Osteocyte (in vitro differentiated cells): ENCODE results near the gene CYTH2. TPM values are rescaled to one million over a fixed set of nuclear protein-coding genes. Genes with fewer than 3 reads are reported as not detected.

Source experiments
- DNase-seq: peaks from one replicate; pipeline ENCODE4 v3.0.0; 2021; ENCODE audit warnings: mixed read lengths; ENCODE audit not compliant: unreplicated experiment; ENCODE audit errors: extremely low spot score
- H3K27ac Mint-ChIP-seq: one replicate; pipeline ENCODE4 v1.8.0; 2021; ENCODE audit warnings: mild to moderate bottlenecking, mixed read lengths; ENCODE audit not compliant: unreplicated experiment
- H3K27me3 Mint-ChIP-seq: one replicate; pipeline ENCODE4 v1.8.0; 2021; ENCODE audit warnings: mixed read lengths; ENCODE audit not compliant: unreplicated experiment
- H3K36me3 Mint-ChIP-seq: one replicate; pipeline ENCODE4 v1.8.0; 2021; ENCODE audit warnings: mixed read lengths; ENCODE audit not compliant: unreplicated experiment
- H3K4me1 Mint-ChIP-seq: one replicate; pipeline ENCODE4 v1.8.0; 2021; ENCODE audit warnings: mixed read lengths; ENCODE audit not compliant: unreplicated experiment
- H3K4me3 Mint-ChIP-seq: one replicate; pipeline ENCODE4 v1.8.0; 2021; ENCODE audit warnings: mild to moderate bottlenecking, moderate library complexity, mixed read lengths; ENCODE audit not compliant: unreplicated experiment
- H3K9me3 Mint-ChIP-seq: one replicate; pipeline ENCODE4 v1.8.0; 2021; ENCODE audit warnings: mixed read lengths; ENCODE audit not compliant: unreplicated experiment
- total RNA-seq: library from RNA; stranded (reverse); gene quantifications from 2 replicates; pipeline ENCODE4 v1.2.1, GENCODE V29; 2021
- TF ChIP-seq, protein P1 (sequence below): fragments of 200-600 bp; sonication (generic); IDR thresholded peaks from 2 replicates; pipeline ENCODE4 v1.5.0; 2021; ENCODE audit warnings: antibody characterized with exemption, mild to moderate bottlenecking, moderate library complexity

The CYTH2 gene
- total RNA-seq, 1 donor from 2014 or later, result 107 TPM

DNA sequence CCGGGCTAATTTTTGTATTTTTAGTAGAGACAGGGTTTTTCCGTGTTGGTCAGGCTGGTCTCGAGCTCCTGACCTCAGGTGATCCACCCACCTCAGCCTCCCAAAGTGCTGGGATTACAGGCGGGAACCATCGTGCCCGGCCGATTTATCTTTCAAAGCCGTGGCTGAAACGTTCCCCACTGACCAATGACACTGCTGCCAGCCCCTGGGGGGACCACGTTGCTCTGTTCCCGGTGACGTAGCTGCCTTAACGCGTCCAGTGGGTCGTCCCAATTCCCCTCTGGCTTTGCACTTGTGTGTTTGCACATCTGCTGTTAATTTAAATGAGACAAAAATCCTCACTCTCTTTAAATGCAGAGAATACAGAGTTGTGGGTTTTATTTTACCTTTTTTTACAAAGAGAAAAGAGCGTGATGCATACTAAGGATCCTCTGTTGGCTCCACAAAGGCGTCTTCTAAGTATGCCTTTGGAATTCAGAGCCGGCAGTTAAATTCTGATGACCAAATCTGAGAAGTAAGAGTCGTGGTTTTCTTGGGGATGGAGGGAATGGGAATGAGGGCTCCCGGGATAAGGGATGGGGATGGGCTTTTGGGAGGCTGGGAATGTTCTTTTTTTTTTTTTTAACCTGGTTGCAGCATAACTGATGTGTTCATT lies 61.0 kb downstream of the CYTH2 start:
- no peaks in the 10 kb centered on the region for H3K36me3 Mint-ChIP-seq
- no peak for DNase-seq
- no peak overlapping the region for H3K27ac Mint-ChIP-seq
- TF ChIP-seq, protein P1, sequence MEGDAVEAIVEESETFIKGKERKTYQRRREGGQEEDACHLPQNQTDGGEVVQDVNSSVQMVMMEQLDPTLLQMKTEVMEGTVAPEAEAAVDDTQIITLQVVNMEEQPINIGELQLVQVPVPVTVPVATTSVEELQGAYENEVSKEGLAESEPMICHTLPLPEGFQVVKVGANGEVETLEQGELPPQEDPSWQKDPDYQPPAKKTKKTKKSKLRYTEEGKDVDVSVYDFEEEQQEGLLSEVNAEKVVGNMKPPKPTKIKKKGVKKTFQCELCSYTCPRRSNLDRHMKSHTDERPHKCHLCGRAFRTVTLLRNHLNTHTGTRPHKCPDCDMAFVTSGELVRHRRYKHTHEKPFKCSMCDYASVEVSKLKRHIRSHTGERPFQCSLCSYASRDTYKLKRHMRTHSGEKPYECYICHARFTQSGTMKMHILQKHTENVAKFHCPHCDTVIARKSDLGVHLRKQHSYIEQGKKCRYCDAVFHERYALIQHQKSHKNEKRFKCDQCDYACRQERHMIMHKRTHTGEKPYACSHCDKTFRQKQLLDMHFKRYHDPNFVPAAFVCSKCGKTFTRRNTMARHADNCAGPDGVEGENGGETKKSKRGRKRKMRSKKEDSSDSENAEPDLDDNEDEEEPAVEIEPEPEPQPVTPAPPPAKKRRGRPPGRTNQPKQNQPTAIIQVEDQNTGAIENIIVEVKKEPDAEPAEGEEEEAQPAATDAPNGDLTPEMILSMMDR, result no peak
- peaks cover 4% of the 10 kb centered on the region for H3K4me1 Mint-ChIP-seq
- peaks cover 10% of the 10 kb centered on the region for H3K27me3 Mint-ChIP-seq
- H3K9me3 Mint-ChIP-seq, result peaks cover 11% of the 10 kb centered on the region
- H3K4me3 Mint-ChIP-seq, result no peak overlapping the region

DNA sequence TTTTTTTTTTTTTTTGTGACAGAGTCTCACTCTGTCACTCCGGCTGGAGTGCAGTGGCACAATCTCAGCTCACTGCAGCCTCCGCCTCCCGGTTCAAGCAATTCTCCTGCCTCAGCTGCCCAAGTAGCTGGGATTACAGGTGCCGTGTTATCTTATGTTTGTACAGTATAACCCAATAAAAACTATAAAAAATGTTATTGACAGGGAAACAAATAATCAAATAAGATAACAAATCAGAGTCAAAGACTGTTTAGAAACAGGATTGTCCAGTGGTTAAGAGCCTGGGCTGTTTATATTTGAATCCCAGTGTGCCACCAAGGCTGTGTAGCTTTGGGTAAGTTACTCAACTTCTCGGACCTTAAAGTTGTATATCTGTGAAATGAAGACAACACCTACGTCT lies 61.6 kb downstream of the CYTH2 start:
- peaks cover 11% of the 10 kb centered on the region for H3K9me3 Mint-ChIP-seq

More for the DNA sequence above, 61.6 kb downstream of the CYTH2 start:
- TF ChIP-seq, protein P1, result no peak
- no peak overlapping the region for H3K27ac Mint-ChIP-seq
- no peak overlapping the region for H3K4me3 Mint-ChIP-seq
- peaks cover 4% of the 10 kb centered on the region for H3K4me1 Mint-ChIP-seq
- peaks cover 10% of the 10 kb centered on the region for H3K27me3 Mint-ChIP-seq
- no peak for DNase-seq
- H3K36me3 Mint-ChIP-seq, result no peaks in the 10 kb centered on the region

Other genes starting within 250 kb of the CYTH2 start
- 36.4 and 38.0 TPM in 2 replicates for gene CARD8, start 213.5 kb upstream of the CYTH2 start, total RNA-seq
- 0.97 and 0.99 TPM in 2 replicates for gene ZNF114, start 199.3 kb upstream of the CYTH2 start, total RNA-seq
- 201 and 212 TPM in 2 replicates for gene EMP3, start 143.8 kb upstream of the CYTH2 start, total RNA-seq
- gene TMEM143, start 105.4 kb upstream of the CYTH2 start, total RNA-seq, result 9.1 and 12.3 TPM in 2 replicates
- not detected in 2 replicates for gene SYNGR4, start 105.0 kb upstream of the CYTH2 start, total RNA-seq
- gene KDELR1, start 77.8 kb upstream of the CYTH2 start, total RNA-seq, result 267 and 275 TPM in 2 replicates
- 0.68 and 1.2 TPM in 2 replicates for gene GRIN2D, start 75.7 kb upstream of the CYTH2 start, total RNA-seq
- 36.2 and 38.4 TPM in 2 replicates for gene GRWD1, start 23.4 kb upstream of the CYTH2 start, total RNA-seq
- gene KCNJ14, start 13.8 kb upstream of the CYTH2 start, total RNA-seq, result 0.86 and 1.6 TPM in 2 replicates
- gene LMTK3, start 42.5 kb downstream of the CYTH2 start, total RNA-seq, result 0.32 and 0.39 TPM in 2 replicates
- gene SULT2B1, start 82.8 kb downstream of the CYTH2 start, total RNA-seq, result not detected in 2 replicates
- not detected in 2 replicates for gene SPACA4, start 137.4 kb downstream of the CYTH2 start, total RNA-seq
- 1.1 and 1.3 TPM in 2 replicates for gene FAM83E, start 145.7 kb downstream of the CYTH2 start, total RNA-seq
- gene RPL18, start 149.8 kb downstream of the CYTH2 start, total RNA-seq, result 1,287 and 1,310 TPM in 2 replicates
- 34.4 and 34.7 TPM in 2 replicates for gene SPHK2, start 150.1 kb downstream of the CYTH2 start, total RNA-seq
- gene DBP, start 168.0 kb downstream of the CYTH2 start, total RNA-seq, result 18.5 and 20.3 TPM in 2 replicates
- gene CA11, start 176.8 kb downstream of the CYTH2 start, total RNA-seq, result 34.2 and 40.7 TPM in 2 replicates
- gene NTN5, start 203.6 kb downstream of the CYTH2 start, total RNA-seq, result 1.3 and 1.7 TPM in 2 replicates
- gene FUT2, start 226.6 kb downstream of the CYTH2 start, total RNA-seq, result not detected in 2 replicates